ACC112 (cell line): ENCODE measurements around the gene FPGS.

Experiments used
- H2AFZ ChIP-seq: fragments of 200-600 bp; sonication (generic); one replicate; pipeline ENCODE4 v1.6.0; 2017; ENCODE audit warnings: antibody characterized with exemption, low read length; ENCODE audit not compliant: unreplicated experiment
- H3K27ac ChIP-seq: fragments of 200-600 bp; sonication (generic); 2 replicates; pipeline ENCODE4 v1.5.1; 2014; ENCODE audit warnings: low read depth, mild to moderate bottlenecking, antibody characterized with exemption, low read length, moderate library complexity
- H3K27me3 ChIP-seq: fragments of 200-600 bp; sonication (generic); 2 replicates; pipeline ENCODE4 v1.6.1; 2014; ENCODE audit warnings: mild to moderate bottlenecking, antibody characterized with exemption, low read length, moderate library complexity, mixed read lengths; ENCODE audit not compliant: insufficient read depth
- H3K36me3 ChIP-seq: fragments of 200-600 bp; sonication (generic); 2 replicates; pipeline ENCODE4 v1.6.1; 2016; ENCODE audit warnings: mild to moderate bottlenecking, antibody characterized with exemption, low read length, moderate library complexity, mixed read lengths; ENCODE audit not compliant: insufficient read depth
- H3K4me1 ChIP-seq: fragments of 200-600 bp; sonication (generic); one replicate; pipeline ENCODE4 v1.6.1; 2016; ENCODE audit warnings: low read length, mixed read lengths; ENCODE audit not compliant: insufficient read depth, unreplicated experiment, control insufficient read depth
- H3K4me3 ChIP-seq: fragments of 200-600 bp; sonication (generic); 2 replicates; pipeline ENCODE4 v1.5.1; 2014; ENCODE audit warnings: mild to moderate bottlenecking, low read depth, low read length
- H3K79me2 ChIP-seq: fragments of 200-600 bp; sonication (generic); one replicate; pipeline ENCODE4 v1.6.0; 2016; ENCODE audit warnings: low read length; ENCODE audit not compliant: control insufficient read depth, unreplicated experiment, insufficient read depth

Gene FPGS

GRCh38 chr9:127805620-127806019, 2.9 kb downstream of the FPGS start:
- no peaks in the 10 kb centered on the region for H3K27me3 ChIP-seq
- no peak overlapping the region for H3K27ac ChIP-seq
- H3K79me2 ChIP-seq: peaks cover 29% of the 10 kb centered on the region
- no peak overlapping the region for H3K4me3 ChIP-seq
- H3K36me3 ChIP-seq: peaks cover 20% of the 10 kb centered on the region; the same call in 1 of the 2 replicates
- peaks cover 31% of the 10 kb centered on the region for H3K4me1 ChIP-seq
- H2AFZ ChIP-seq: no peak overlapping the region

- H3K4me1 ChIP-seq: peaks cover 24% of the 10 kb centered on the region
- H3K4me3 ChIP-seq: no peak overlapping the region
- H3K27ac ChIP-seq: no peak overlapping the region
- H3K27me3 ChIP-seq: no peaks in the 10 kb centered on the region
- H2AFZ ChIP-seq: no peak overlapping the region
- H3K79me2 ChIP-seq: peaks cover 29% of the 10 kb centered on the region
- peaks cover 21% of the 10 kb centered on the region; the same call in 1 of the 2 replicates for H3K36me3 ChIP-seq
Observed at GRCh38 chr9:127806871-127807270, 4.2 kb downstream of the FPGS start.

GRCh38 chr9:127808347-127809001, 5.8 kb downstream of the FPGS start:
- H3K27me3 ChIP-seq: no peaks in the 10 kb centered on the region
- no peak overlapping the region for H3K4me3 ChIP-seq
- H3K27ac ChIP-seq: no peak overlapping the region
- H3K4me1 ChIP-seq: peaks cover 18% of the 10 kb centered on the region
- H3K79me2 ChIP-seq: peaks cover 29% of the 10 kb centered on the region
- H2AFZ ChIP-seq: no peak overlapping the region
- H3K36me3 ChIP-seq: peaks cover 21% of the 10 kb centered on the region; the same call in 1 of the 2 replicates

- Histone ChIP-seq H3K79me2 (peaks cover 27% of the 10 kb centered on the region), H3K27me3 (no peaks in the 10 kb centered on the region), H3K4me3 (no peak overlapping the region), H2AFZ (no peak overlapping the region), H3K4me1 (peaks cover 16% of the 10 kb centered on the region), H3K36me3 (peaks cover 23% of the 10 kb centered on the region; the same call in 1 of the 2 replicates), H3K27ac (no peak overlapping the region)
Observed at GRCh38 chr9:127809002-127809539, 6.4 kb downstream of the FPGS start.

- Histone ChIP-seq H3K4me3 (no peak overlapping the region), H3K4me1 (peaks cover 9% of the 10 kb centered on the region), H3K27me3 (no peaks in the 10 kb centered on the region), H2AFZ (no peak overlapping the region), H3K36me3 (peaks cover 20% of the 10 kb centered on the region; the same call in 1 of the 2 replicates), H3K27ac (no peak overlapping the region), H3K79me2 (peaks cover 20% of the 10 kb centered on the region)
Observed at GRCh38 chr9:127809540-127810377, 7.1 kb downstream of the FPGS start.

GRCh38 chr9:127810378-127811187, 7.9 kb downstream of the FPGS start:
- Histone ChIP-seq H3K27me3 (no peaks in the 10 kb centered on the region), H3K36me3 (peaks cover 20% of the 10 kb centered on the region; the same call in 1 of the 2 replicates), H2AFZ (no peak overlapping the region), H3K79me2 (peaks cover 14% of the 10 kb centered on the region), H3K4me3 (no peak overlapping the region), H3K27ac (no peak overlapping the region), H3K4me1 (peaks cover 7% of the 10 kb centered on the region)

- Histone ChIP-seq H3K4me3 (no peak overlapping the region), H2AFZ (no peak overlapping the region), H3K27me3 (no peaks in the 10 kb centered on the region), H3K27ac (no peak overlapping the region; the same call in 1 of the 2 replicates), H3K4me1 (peaks cover 3% of the 10 kb centered on the region), H3K36me3 (peaks cover 20% of the 10 kb centered on the region; the same call in 1 of the 2 replicates), H3K79me2 (peaks cover 4% of the 10 kb centered on the region)
Observed at GRCh38 chr9:127812011-127812410, 9.3 kb downstream of the FPGS start.

- H3K36me3 ChIP-seq: peaks cover 20% of the 10 kb centered on the region; the same call in 1 of the 2 replicates
- H2AFZ ChIP-seq: no peak overlapping the region
- no peak overlapping the region for H3K4me3 ChIP-seq
- H3K27me3 ChIP-seq: no peaks in the 10 kb centered on the region
- peaks cover under 1% of the 10 kb centered on the region for H3K79me2 ChIP-seq
- H3K27ac ChIP-seq: no peak overlapping the region
- peaks cover 3% of the 10 kb centered on the region for H3K4me1 ChIP-seq
Observed at GRCh38 chr9:127812936-127813675, 10.4 kb downstream of the FPGS start.

GRCh38 chr9:127813686-127814226, 11.1 kb downstream of the FPGS start:
- Histone ChIP-seq H3K79me2 (no peaks in the 10 kb centered on the region), H3K4me3 (no peak overlapping the region), H3K27me3 (no peaks in the 10 kb centered on the region), H3K27ac (no peak overlapping the region), H3K4me1 (peaks cover 3% of the 10 kb centered on the region), H3K36me3 (peaks cover 20% of the 10 kb centered on the region; the same call in 1 of the 2 replicates), H2AFZ (no peak overlapping the region)
